IPS-20b (cell line): ENCODE data around the gene SLC7A6OS.

Experiments
- H3K27ac ChIP-seq: one replicate; pipeline ENCODE4 v1.5.1; 2013; ENCODE audit warnings: low read length
- H3K27me3 ChIP-seq: 2 replicates; pipeline ENCODE4 v1.6.1; 2013; ENCODE audit warnings: mild to moderate bottlenecking, low read length, inconsistent platforms; ENCODE audit not compliant: insufficient read depth
- H3K36me3 ChIP-seq: 2 replicates; pipeline ENCODE4 v1.6.1; 2013; ENCODE audit warnings: low read depth, mild to moderate bottlenecking, inconsistent platforms, low read length, moderate library complexity; ENCODE audit not compliant: insufficient read depth
- H3K4me1 ChIP-seq: 2 replicates; pipeline ENCODE4 v1.6.1; 2013; ENCODE audit warnings: mild to moderate bottlenecking, control low read depth, inconsistent platforms, low read length, moderate library complexity; ENCODE audit not compliant: insufficient read depth
- H3K4me3 ChIP-seq: 2 replicates; pipeline ENCODE4 v1.5.1; 2013; ENCODE audit warnings: mild to moderate bottlenecking, low read length, inconsistent platforms
- H3K9ac ChIP-seq: 2 replicates; pipeline ENCODE4 v1.6.1; 2013; ENCODE audit warnings: low read depth, mild to moderate bottlenecking, inconsistent platforms, low read length, moderate library complexity
- H3K9me3 ChIP-seq: 2 replicates; pipeline ENCODE4 v1.6.1; 2013; ENCODE audit warnings: mild to moderate bottlenecking, low read depth, low read length, inconsistent platforms; ENCODE audit not compliant: insufficient read depth

The SLC7A6OS gene

GRCh38 chr16:68351463-68351862 is 40.7 kb upstream of the SLC7A6OS start:
- Histone ChIP-seq H3K4me3 (no peak overlapping the region), H3K4me1 (no peaks in the 10 kb centered on the region), H3K27ac (no peak overlapping the region), H3K9ac (no peak overlapping the region), H3K27me3 (no peaks in the 10 kb centered on the region), H3K9me3 (no peaks in the 10 kb centered on the region), H3K36me3 (peaks cover 89% of the 10 kb centered on the region)

GRCh38 chr16:68350813-68351350 is 40.1 kb upstream of the SLC7A6OS start:
- Histone ChIP-seq H3K4me1 (no peaks in the 10 kb centered on the region), H3K27ac (no peak overlapping the region), H3K27me3 (no peaks in the 10 kb centered on the region), H3K36me3 (peaks cover 89% of the 10 kb centered on the region), H3K9me3 (no peaks in the 10 kb centered on the region), H3K4me3 (no peak overlapping the region), H3K9ac (no peak overlapping the region)

GRCh38 chr16:68349838-68350410 is 39.2 kb upstream of the SLC7A6OS start:
- no peaks in the 10 kb centered on the region for H3K4me1 ChIP-seq
- H3K9ac ChIP-seq = no peak overlapping the region
- H3K4me3 ChIP-seq = no peak overlapping the region
- H3K36me3 ChIP-seq = peaks cover 94% of the 10 kb centered on the region
- H3K27ac ChIP-seq = no peak overlapping the region
- no peaks in the 10 kb centered on the region for H3K27me3 ChIP-seq
- no peaks in the 10 kb centered on the region for H3K9me3 ChIP-seq

- H3K9ac ChIP-seq = no peak overlapping the region
- H3K36me3 ChIP-seq = peaks cover 93% of the 10 kb centered on the region
- no peak overlapping the region for H3K27ac ChIP-seq
- H3K27me3 ChIP-seq = no peaks in the 10 kb centered on the region
- no peak overlapping the region for H3K4me3 ChIP-seq
- no peaks in the 10 kb centered on the region for H3K4me1 ChIP-seq
- no peaks in the 10 kb centered on the region for H3K9me3 ChIP-seq
Observed at GRCh38 chr16:68348639-68349445, 38.1 kb upstream of the SLC7A6OS start.

- Histone ChIP-seq H3K27ac (no peak overlapping the region), H3K9ac (no peak overlapping the region), H3K36me3 (peaks cover 92% of the 10 kb centered on the region), H3K4me3 (no peak overlapping the region), H3K4me1 (no peaks in the 10 kb centered on the region), H3K27me3 (no peaks in the 10 kb centered on the region), H3K9me3 (no peaks in the 10 kb centered on the region)
Observed at GRCh38 chr16:68347605-68348004, 36.9 kb upstream of the SLC7A6OS start.

- Histone ChIP-seq H3K9me3 (no peaks in the 10 kb centered on the region), H3K27me3 (no peaks in the 10 kb centered on the region), H3K9ac (no peak overlapping the region), H3K36me3 (peaks cover 91% of the 10 kb centered on the region), H3K4me3 (no peak overlapping the region), H3K27ac (no peak overlapping the region), H3K4me1 (no peaks in the 10 kb centered on the region)
Observed at GRCh38 chr16:68346892-68347480, 36.2 kb upstream of the SLC7A6OS start.

GRCh38 chr16:68345958-68346635 is 35.4 kb upstream of the SLC7A6OS start:
- H3K4me3 ChIP-seq = no peak overlapping the region
- H3K9me3 ChIP-seq = no peaks in the 10 kb centered on the region
- peaks cover 93% of the 10 kb centered on the region for H3K36me3 ChIP-seq
- no peaks in the 10 kb centered on the region for H3K27me3 ChIP-seq
- no peaks in the 10 kb centered on the region for H3K4me1 ChIP-seq
- H3K27ac ChIP-seq = no peak overlapping the region
- H3K9ac ChIP-seq = no peak overlapping the region

GRCh38 chr16:68345351-68345810 is 34.6 kb upstream of the SLC7A6OS start:
- no peak overlapping the region for H3K9ac ChIP-seq
- H3K9me3 ChIP-seq = no peaks in the 10 kb centered on the region
- H3K27ac ChIP-seq = no peak overlapping the region
- H3K27me3 ChIP-seq = no peaks in the 10 kb centered on the region
- H3K36me3 ChIP-seq = peaks cover 94% of the 10 kb centered on the region
- no peaks in the 10 kb centered on the region for H3K4me1 ChIP-seq
- no peak overlapping the region for H3K4me3 ChIP-seq

- Histone ChIP-seq H3K9ac (no peak overlapping the region), H3K27ac (no peak overlapping the region), H3K4me1 (no peaks in the 10 kb centered on the region), H3K27me3 (no peaks in the 10 kb centered on the region), H3K36me3 (peaks cover 94% of the 10 kb centered on the region), H3K4me3 (no peak overlapping the region), H3K9me3 (no peaks in the 10 kb centered on the region)
Observed at GRCh38 chr16:68344252-68344651, 33.5 kb upstream of the SLC7A6OS start.

- no peaks in the 10 kb centered on the region for H3K9me3 ChIP-seq
- H3K4me1 ChIP-seq = no peaks in the 10 kb centered on the region
- no peaks in the 10 kb centered on the region for H3K27me3 ChIP-seq
- peaks cover 95% of the 10 kb centered on the region for H3K36me3 ChIP-seq
- H3K27ac ChIP-seq = no peak overlapping the region
- no peak overlapping the region for H3K9ac ChIP-seq
- H3K4me3 ChIP-seq = no peak overlapping the region
Observed at GRCh38 chr16:68343137-68343536, 32.4 kb upstream of the SLC7A6OS start.

GRCh38 chr16:68342620-68343019 is 31.9 kb upstream of the SLC7A6OS start:
- Histone ChIP-seq H3K27ac (no peak overlapping the region), H3K27me3 (no peaks in the 10 kb centered on the region), H3K9ac (no peak overlapping the region), H3K4me1 (no peaks in the 10 kb centered on the region), H3K36me3 (peaks cover 95% of the 10 kb centered on the region), H3K4me3 (no peak overlapping the region), H3K9me3 (no peaks in the 10 kb centered on the region)
